ENCODE measurements around the gene KCTD6. TPM values are rescaled to one million over a fixed set of nuclear protein-coding genes. Genes with fewer than 3 reads are reported as not detected.

Gene KCTD6
- total and polyA plus RNA-seq, 2 of the 8 experiments (the other 6 are each of a cell fraction or from before 2014, with no cell fraction given), result 17.4 to 21.4 TPM

DNA sequence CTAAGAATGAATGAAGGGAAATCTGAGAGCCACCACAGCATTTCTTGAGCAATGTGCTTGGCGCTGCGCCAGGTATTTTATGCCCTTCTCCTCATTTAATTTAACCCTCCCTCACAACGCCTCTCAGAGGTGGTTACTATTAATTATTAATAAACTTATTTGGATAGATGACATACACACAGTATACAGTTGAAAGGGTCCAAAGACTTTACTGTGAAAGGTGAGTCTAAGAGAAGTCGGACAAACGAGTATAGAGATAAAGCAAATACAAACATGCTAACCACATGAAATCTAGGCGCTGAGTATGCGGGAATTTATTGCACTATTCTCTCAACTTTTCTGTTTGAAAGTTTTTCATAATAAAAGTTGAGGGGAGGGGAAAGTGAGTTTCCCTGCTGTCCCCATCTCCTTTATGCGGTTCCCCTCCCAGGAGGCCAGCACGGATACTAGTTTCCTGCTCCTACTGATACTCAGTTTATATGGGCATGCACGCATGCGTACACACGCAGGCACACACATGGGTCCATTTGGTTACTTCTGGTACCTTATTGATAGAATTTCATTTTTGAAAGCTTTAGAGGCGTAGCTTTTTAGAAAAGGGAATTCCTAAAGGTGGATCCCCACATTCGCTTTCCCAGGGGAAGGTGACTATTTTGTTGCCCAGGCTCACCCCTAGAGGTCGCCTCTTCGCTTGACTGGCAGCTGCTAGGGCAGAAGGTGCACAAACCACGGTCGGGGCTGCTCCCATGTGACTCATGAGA lies 28.5 kb upstream of the KCTD6 start (continued):
- TF ChIP-seq ZNF274 (IDR thresholded peaks at IDR 0.05; ENCODE audit: borderline replicate concordance, extremely low read depth, low read length) (no peak), POU5F1 (IDR thresholded peaks at IDR 0.05; ENCODE audit: low read depth, low read length) (no peak), SIN3A (conservative IDR thresholded peaks at IDR 0.05 in 1 of 2, IDR thresholded peaks at IDR 0.05 in 1 of 2; ENCODE audit: low read depth in 1 of 2, low read length in 2 of 2) (no peak), CTCF (IDR thresholded peaks at IDR 0.05; ENCODE audit: control extremely low read depth in 1 of 3, insufficient read depth in 1 of 3, low read depth in 1 of 3, low read length in 3 of 3) (peak; percentile 80 to 92 (median 88)), RAD21 (IDR thresholded peaks at IDR 0.05 in 1 of 2, conservative IDR thresholded peaks at IDR 0.05 in 1 of 2; ENCODE audit: low read depth in 2 of 2, low read length in 2 of 2) (peak; percentile 54 to 72), SIX5 (IDR thresholded peaks at IDR 0.05; ENCODE audit: low read depth, low read length) (no peak), JUN (IDR thresholded peaks at IDR 0.05; ENCODE audit: low read depth, low read length) (no peak)
